Measurements from ENCODE around the gene MMD.

MMD gene

DNA sequence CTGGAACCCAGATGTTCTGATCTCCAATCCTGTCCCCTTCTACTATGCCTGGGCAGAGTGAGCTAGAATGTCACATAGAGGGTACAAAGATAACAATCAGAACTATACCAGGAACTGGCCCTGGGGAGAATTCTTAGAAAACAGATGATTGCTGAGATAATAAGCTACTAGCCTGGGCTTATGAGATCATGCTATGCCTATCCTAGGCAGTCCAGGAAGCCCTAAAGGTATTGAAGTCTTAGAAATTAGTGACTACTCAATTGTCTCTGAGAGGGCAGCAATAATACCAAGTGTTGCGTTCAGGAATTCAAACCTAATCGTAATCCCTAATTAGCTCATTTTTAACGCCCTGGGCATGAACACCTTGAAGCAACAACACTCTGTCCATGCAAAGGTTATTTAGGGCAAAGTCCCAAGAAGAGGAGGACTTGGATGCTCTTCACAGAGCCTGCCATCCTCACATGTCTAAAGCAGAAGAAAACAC lies 77.1 kb downstream of the MMD start:
- DNase-seq: no peak

GRCh38 chr17:55343900-55344513 lies 77.6 kb downstream of the MMD start:
- DNase-seq: no peak

- no peak for DNase-seq
Observed at GRCh38 chr17:55342800-55343585, 78.6 kb downstream of the MMD start.

Data from stimulated activated CD4-positive, alpha-beta T cell treated with anti-CD3 and anti-CD28 coated beads, Interleukin-4, amount 100 ng/mL, for 1 hour (primary cell).